PC-3 (cell line): ENCODE measurements around the gene DYRK3. TPM values are rescaled to one million over a fixed set of nuclear protein-coding genes. Genes with fewer than 3 reads are reported as not detected.

Source experiments
- ATAC-seq: fragments of 200-7000 bp; cut with Tn5 transposase; 2 replicates; pipeline ENCODE4 v1.9.1; 2020; ENCODE audit warnings: mild to moderate bottlenecking, moderate library complexity
- BruUV-seq: library from RNA; stranded (reverse); fragments of 400-500 nt; replicated peaks from 2 replicates; lab custom pipeline; 2021; lab: Mats Ljungman, UMichigan
- CTCF ChIA-PET: fragments of 300-600 bp; sonication (Branson Sonifier 250); formaldehyde crosslinking; loops from one replicate; lab custom pipeline; 2022; ENCODE audit warnings: antibody characterized with exemption; lab: Charles Lee
- POLR2A ChIA-PET: fragments of 300-600 bp; sonication (Branson Sonifier 250); formaldehyde crosslinking; loops from one replicate; lab custom pipeline; 2022; ENCODE audit warnings: antibody characterized with exemption; ENCODE audit not compliant: unreplicated experiment; lab: Charles Lee
- DNase-seq: peaks from one replicate; pipeline ENCODE4 v3.0.0-alpha.2; 2015
- H2AFZ ChIP-seq: fragments of 300-600 bp; sonication (generic); 2 replicates; pipeline ENCODE4 v1.6.0; 2016; ENCODE audit warnings: antibody characterized with exemption, low read length
- H3F3A ChIP-seq: fragments of 300-600 bp; sonication (generic); one replicate; pipeline ENCODE4 v1.6.0; 2017; ENCODE audit warnings: antibody characterized with exemption, low read length, control low read depth, mild to moderate bottlenecking; ENCODE audit not compliant: unreplicated experiment
- H3K27ac ChIP-seq: fragments of 300-600 bp; sonication (generic); 2 replicates; pipeline ENCODE4 v1.5.1; 2016; ENCODE audit warnings: mild to moderate bottlenecking, low read length
- H3K27me3 ChIP-seq: fragments of 300-600 bp; sonication (generic); 2 replicates; pipeline ENCODE4 v1.6.1; 2016; ENCODE audit warnings: low read length, mixed read lengths
- H3K36me3 ChIP-seq: fragments of 300-600 bp; sonication (generic); 2 replicates; pipeline ENCODE4 v1.6.1; 2016; ENCODE audit warnings: low read depth, mixed run types, low read length, mixed read lengths
- H3K4me1 ChIP-seq: fragments of 300-600 bp; sonication (generic); 2 replicates; pipeline ENCODE4 v1.5.1; 2016; ENCODE audit warnings: low read length; ENCODE audit not compliant: insufficient read depth
- H3K4me2 ChIP-seq: fragments of 300-600 bp; sonication (generic); 2 replicates; pipeline ENCODE4 v1.6.0; 2016; ENCODE audit warnings: low read length
- H3K4me3 ChIP-seq: fragments of 300-600 bp; sonication (generic); 2 replicates; pipeline ENCODE4 v1.5.1; 2016; ENCODE audit warnings: mild to moderate bottlenecking, low read length, mixed read lengths
- H3K79me2 ChIP-seq: fragments of 300-600 bp; sonication (generic); 2 replicates; pipeline ENCODE4 v1.6.1; 2017; ENCODE audit warnings: low read length, mixed read lengths
- H3K9ac ChIP-seq: fragments of 300-600 bp; sonication (generic); 2 replicates; pipeline ENCODE4 v1.6.0; 2016; ENCODE audit warnings: mild to moderate bottlenecking, low read length
- H3K9me2 ChIP-seq: fragments of 300-600 bp; sonication (generic); replicated peaks from 2 replicates; pipeline ENCODE4 v1.6.1; 2016; ENCODE audit warnings: mixed run types, low read length, mixed read lengths
- H3K9me3 ChIP-seq: fragments of 300-600 bp; sonication (generic); 2 replicates; pipeline ENCODE4 v1.6.1; 2016; ENCODE audit warnings: low read length, mixed read lengths
- H4K20me1 ChIP-seq: fragments of 300-600 bp; sonication (generic); 2 replicates; pipeline ENCODE4 v1.6.1; 2016; ENCODE audit warnings: low read length, mixed read lengths
- EZH2 ChIP-seq: fragments of 300-600 bp; sonication (generic); IDR thresholded peaks from one replicate; pipeline ENCODE4 v1.6.1; 2017; ENCODE audit warnings: antibody characterized with exemption, mild to moderate bottlenecking, low read length; ENCODE audit not compliant: unreplicated experiment
- EZH2phosphoT487 ChIP-seq: fragments of 300-600 bp; sonication (generic); IDR thresholded peaks from 2 replicates; pipeline ENCODE4 v1.6.1; 2018; ENCODE audit warnings: mild to moderate bottlenecking, antibody characterized with exemption, low read length, borderline replicate concordance
- intact Hi-C: fragments of 100-400 bp; cut with micrococcal nuclease; formaldehyde crosslinking; loops from 2 replicates; pipeline ENCODE4 v1.9.0; 2023
- total RNA-seq: library from RNA; depleted of rRNA; stranded (reverse); fragments of >200 nt; gene quantifications from 2 replicates; pipeline ENCODE4 v1.2.3, GENCODE V29; 2014
- TF ChIP-seq, protein P1 (sequence below): fragments of 300-600 bp; sonication (generic); conservative IDR thresholded peaks from 2 replicates; pipeline ENCODE4 v1.5.1; 2017; ENCODE audit warnings: antibody characterized with exemption, low read depth, mild to moderate bottlenecking, low read length

DYRK3 gene
- total RNA-seq, 1 experiment from 2014 or later, result 12.1 TPM

- Histone ChIP-seq H3K9me2 (no peaks in the 10 kb centered on the region), H3K27me3 (peaks cover 13% of the 10 kb centered on the region), H2AFZ (no peak overlapping the region), H3K4me2 (no peak overlapping the region), H3K4me3 (no peak overlapping the region), H4K20me1 (peaks cover 15% of the 10 kb centered on the region), H3F3A (no peaks in the 10 kb centered on the region), H3K4me1 (peaks cover 16% of the 10 kb centered on the region), H3K27ac (no peak overlapping the region), H3K79me2 (peaks cover 19% of the 10 kb centered on the region), H3K9ac (no peak overlapping the region), H3K36me3 (no peaks in the 10 kb centered on the region), H3K9me3 (no peaks in the 10 kb centered on the region)
- CTCF ChIA-PET, result no interaction called here
- intact Hi-C loops, result loop anchor here (10.0 kb wide), 1 partner anchor 373 kb away; the partner anchor contains the start of genes PFKFB2 and YOD1
- TF ChIP-seq EZH2phosphoT487 (no peak), EZH2 (no peak)
- TF ChIP-seq, protein P1, sequence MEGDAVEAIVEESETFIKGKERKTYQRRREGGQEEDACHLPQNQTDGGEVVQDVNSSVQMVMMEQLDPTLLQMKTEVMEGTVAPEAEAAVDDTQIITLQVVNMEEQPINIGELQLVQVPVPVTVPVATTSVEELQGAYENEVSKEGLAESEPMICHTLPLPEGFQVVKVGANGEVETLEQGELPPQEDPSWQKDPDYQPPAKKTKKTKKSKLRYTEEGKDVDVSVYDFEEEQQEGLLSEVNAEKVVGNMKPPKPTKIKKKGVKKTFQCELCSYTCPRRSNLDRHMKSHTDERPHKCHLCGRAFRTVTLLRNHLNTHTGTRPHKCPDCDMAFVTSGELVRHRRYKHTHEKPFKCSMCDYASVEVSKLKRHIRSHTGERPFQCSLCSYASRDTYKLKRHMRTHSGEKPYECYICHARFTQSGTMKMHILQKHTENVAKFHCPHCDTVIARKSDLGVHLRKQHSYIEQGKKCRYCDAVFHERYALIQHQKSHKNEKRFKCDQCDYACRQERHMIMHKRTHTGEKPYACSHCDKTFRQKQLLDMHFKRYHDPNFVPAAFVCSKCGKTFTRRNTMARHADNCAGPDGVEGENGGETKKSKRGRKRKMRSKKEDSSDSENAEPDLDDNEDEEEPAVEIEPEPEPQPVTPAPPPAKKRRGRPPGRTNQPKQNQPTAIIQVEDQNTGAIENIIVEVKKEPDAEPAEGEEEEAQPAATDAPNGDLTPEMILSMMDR, result no peak
- POLR2A ChIA-PET, result no interaction called here
- no TSS peak for BruUV-seq
- ATAC-seq (no peak), DNase-seq (no peak)
Measured at GRCh38 chr1:206682111-206682510, 46.8 kb downstream of the DYRK3 start.

DNA sequence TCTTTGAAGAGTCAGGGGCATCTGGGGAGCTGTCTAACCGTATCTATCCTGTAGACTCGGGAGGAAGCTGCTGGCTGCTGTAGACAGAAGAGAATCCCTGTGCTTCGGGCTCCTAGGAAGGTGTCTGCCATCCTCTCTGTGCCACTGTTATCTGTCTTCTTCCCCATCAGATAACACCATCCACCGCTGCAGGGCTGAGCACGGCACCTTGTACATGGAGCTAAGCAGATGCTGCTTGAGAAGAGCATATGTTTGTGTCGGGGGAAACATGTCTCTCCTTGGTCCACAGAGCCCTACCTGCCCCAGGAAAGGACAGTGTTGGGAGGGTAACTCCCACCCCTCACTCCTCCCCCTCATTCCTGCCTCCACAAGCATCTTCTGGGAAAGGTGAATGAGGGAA, 48.0 kb downstream of the DYRK3 start:
- intact Hi-C loops, result loop anchor here (10.0 kb wide), 1 partner anchor 371 kb away; the partner anchor contains the start of genes PFKFB2 and YOD1
- no peaks in the 10 kb centered on the region for H3K9me3 ChIP-seq
- TF ChIP-seq, protein P1, result no peak
- TF ChIP-seq EZH2 (no peak), EZH2phosphoT487 (no peak)
- ChIA-PET CTCF (no interaction called here), POLR2A (no interaction called here)
- H3K27ac ChIP-seq, result no peak overlapping the region
- H3K4me1 ChIP-seq, result peaks cover 28% of the 10 kb centered on the region
- peaks cover 13% of the 10 kb centered on the region for H3K27me3 ChIP-seq
- ATAC-seq, result no peak
- no peak overlapping the region for H3K4me3 ChIP-seq
- peaks cover 27% of the 10 kb centered on the region for H4K20me1 ChIP-seq
- no peak overlapping the region for H3K4me2 ChIP-seq
- BruUV-seq, result no TSS peak
- H3K36me3 ChIP-seq, result no peaks in the 10 kb centered on the region
- H3K79me2 ChIP-seq, result peaks cover 31% of the 10 kb centered on the region
- no peak overlapping the region for H3K9ac ChIP-seq
- H2AFZ ChIP-seq, result no peak overlapping the region
- DNase-seq, result no peak
- no peaks in the 10 kb centered on the region for H3K9me2 ChIP-seq
- H3F3A ChIP-seq, result no peaks in the 10 kb centered on the region

DNA sequence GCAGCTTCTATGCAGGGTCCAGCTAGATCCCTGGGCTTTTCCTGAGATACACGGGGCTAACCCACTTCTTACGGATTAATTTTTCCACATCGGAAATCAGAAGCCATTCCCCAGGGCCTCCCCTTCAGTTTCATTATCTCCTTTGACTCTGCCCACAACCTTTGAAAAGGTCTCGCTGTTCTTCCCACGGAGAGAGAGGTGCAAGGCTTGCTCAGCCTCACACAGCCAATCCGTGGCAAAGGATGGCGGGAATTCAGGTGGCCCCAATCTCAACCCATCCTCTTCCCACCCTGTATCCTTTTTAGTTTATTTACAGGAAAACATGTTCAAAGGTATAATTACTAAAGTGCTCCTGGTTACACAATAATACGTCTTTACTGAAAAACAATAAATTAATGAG, 48.7 kb downstream of the DYRK3 start:
- Histone ChIP-seq H4K20me1 (peaks cover 32% of the 10 kb centered on the region), H3K4me1 (peaks cover 28% of the 10 kb centered on the region), H3K27ac (no peak overlapping the region), H3K79me2 (peaks cover 38% of the 10 kb centered on the region), H3K4me3 (peak overlapping the region; percentile 73), H3K9me3 (no peaks in the 10 kb centered on the region), H3K9me2 (no peaks in the 10 kb centered on the region), H3K27me3 (peaks cover 13% of the 10 kb centered on the region), H3K36me3 (no peaks in the 10 kb centered on the region), H3F3A (no peaks in the 10 kb centered on the region), H3K9ac (peak overlapping the region; percentile 35; the same call in 1 of the 2 replicates), H3K4me2 (peak overlapping the region; percentile 99), H2AFZ (peak overlapping the region; percentile 91)
- intact Hi-C loops, result loop anchor here (1.0 to 10.0 kb wide), 2 partner anchors 50 to 371 kb away; partner anchors contain the start of genes PFKFB2 and YOD1
- BruUV-seq, result no TSS peak
- TF ChIP-seq EZH2phosphoT487 (no peak), EZH2 (no peak)
- TF ChIP-seq, protein P1, result no peak
- ChIA-PET CTCF (interaction anchor here (1.0 kb wide), 1 partner anchor 53 kb away, joined by 4 read pairs; no protein-coding TSS in a partner anchor), POLR2A (interaction anchor here (0.6 to 0.9 kb wide), 3 partner anchors 9 to 33 kb away, joined by 3 to 18 read pairs (median 15); no protein-coding TSS in a partner anchor)
- ATAC-seq, result no peak
- DNase-seq, result no peak
